Ovary (tissue), 9 donors: Measurements from ENCODE around the gene RABGAP1L. TPM values are rescaled to one million over a fixed set of nuclear protein-coding genes. Genes with fewer than 3 reads are reported as not detected.

ENCODE experiments used
- DNase-seq, 5 donors: peaks; one replicate each; pipeline ENCODE4 v3.0.0-alpha.2; 2019 to 2020
- H3K27ac ChIP-seq, 2 donors: fragments of 200-600 bp; one replicate each; pipeline versions ENCODE4 v1.5.1 to v1.8.0; 2019 to 2022
- H3K27me3 ChIP-seq: fragments of 200-600 bp; one replicate; pipeline ENCODE4 v1.8.0; 2022
- H3K36me3 ChIP-seq: fragments of 200-600 bp; sonication (generic); one replicate; pipeline ENCODE4 v1.5.1; 2019
- H3K4me1 ChIP-seq: one replicate; pipeline ENCODE4 v1.8.1; 2013; ENCODE audit warnings: mild to moderate bottlenecking, moderate library complexity; ENCODE audit not compliant: insufficient read depth
- H3K4me3 ChIP-seq: fragments of 200-600 bp; sonication (generic); one replicate; pipeline ENCODE4 v1.5.1; 2017
- H3K9me3 ChIP-seq, 2 donors: fragments of 200-600 bp in 1 of 2; sonication (generic) in 1 of 2; one replicate each; pipeline versions ENCODE4 v1.5.1 to v1.8.1; 2013 to 2019; ENCODE audit warnings: mild to moderate bottlenecking in 1 of 2, moderate library complexity in 1 of 2
- EP300 ChIP-seq: sonication (generic); formaldehyde crosslinking; IDR thresholded peaks from one replicate; pipeline ENCODE4 v1.6.1; 2017; ENCODE audit warnings: antibody characterized with exemption
- POLR2A ChIP-seq: fragments of 450-650 bp; IDR thresholded peaks from one replicate; pipeline ENCODE4 v1.6.1; 2017; ENCODE audit warnings: antibody characterized with exemption, mild to moderate bottlenecking, moderate library complexity
- WGBS, 3 donors: extraction: QIAGEN DNeasy Blood & Tissue Kit in 1 of 3; methylation state at CpG; one replicate each; pipeline versions ENCODE4 v1.1.5 to v1.1.7; 2013 to 2017; 5-methylcytosine and 5-hydroxymethylcytosine counted together
- intact Hi-C, 4 donors: fragments of 100-400 bp; cut with DNase I; formaldehyde crosslinking; loops; one replicate each; pipeline versions ENCODE4 v1.11.0 to v1.15.1; 2022 to 2023
- polyA plus RNA-seq, 2 donors: library from polyadenylated mRNA; stranded (reverse); fragments of 200-250 nt in 1 of 2; fragments of 350-450 nt in 1 of 2; fragmentation: Illumina TruSeq in 1 of 2; extraction: RNeasy Lipid Tissue Mini Kit (QIAGEN cat#74804) in 1 of 2; gene quantifications; one replicate each; pipeline ENCODE4 v1.2.3, GENCODE V29; 2013 to 2014
- total RNA-seq, 7 donors: library from RNA; depleted of rRNA in 2 of 7; stranded (reverse); fragments of >200 nt in 2 of 7; fragmentation: NEBNext Ultra II Directional in 3 of 7; extraction: Animal tissue kit (Norgen Biotek cat#: 25700) in 3 of 7; gene quantifications; one replicate each; pipeline versions ENCODE4 v1.1.0 to v1.2.4, GENCODE V29; 2016 to 2023
- TF ChIP-seq, protein P1 (sequence below), 3 donors: fragments of 450-650 bp in 2 of 3; fragments of 200-600 bp in 1 of 3; IDR thresholded peaks; one replicate each; pipeline versions ENCODE4 v1.5.1 to v1.8.0; 2016 to 2022; ENCODE audit warnings: antibody characterized with exemption in 3 of 3, mild to moderate bottlenecking in 1 of 3
- donor health status: DM: no; HTN: no; CAD: no; lungs with moderate emphysema.
- donor health status: DM: no; HTN: no; CAD: no.
- donor health status: Bipolar disorder and iron deficiency.
- donor health status: DM: yes; HTN: yes; CAD: no.
- donor health status: DM: no; HTN: no; CAD: no.
- donor health status: DM: yes; HTN: yes; CAD: no.

Gene RABGAP1L
- total and polyA plus RNA-seq, 9 donors: 17.1 to 56.5 (median 43.6) TPM

DNA sequence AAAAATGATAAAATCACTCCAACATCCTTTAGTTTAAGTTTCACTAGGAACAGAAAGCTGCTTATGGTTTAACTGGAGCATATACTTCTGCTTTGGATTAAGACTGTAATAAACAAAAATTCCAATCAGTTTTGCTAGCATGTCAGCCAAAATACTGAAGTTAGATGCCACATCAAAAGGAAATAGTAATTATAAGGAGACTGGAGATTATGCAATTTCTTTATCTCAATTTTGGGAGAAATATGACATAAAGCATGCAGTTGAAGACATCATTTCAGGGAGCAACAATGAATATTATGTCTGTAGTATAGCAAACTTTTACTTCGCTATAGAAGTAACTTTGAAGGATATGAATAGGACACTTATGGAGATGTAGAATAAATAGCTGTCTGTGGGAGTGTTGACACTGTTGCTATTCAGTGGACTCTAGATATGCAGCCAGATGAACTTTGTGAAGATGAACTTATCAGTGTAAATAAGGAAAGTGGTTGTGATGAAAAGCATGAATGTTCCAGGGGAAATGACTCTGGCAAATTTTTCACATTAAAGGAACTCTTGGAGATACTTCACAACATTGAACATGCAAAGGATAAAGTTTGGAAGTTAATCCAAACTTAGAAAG is 107.8 kb downstream of the RABGAP1L start:
- Histone ChIP-seq H3K4me3 (no peak overlapping the region), H3K4me1 (no peaks in the 10 kb centered on the region), H3K9me3 (no peaks in the 10 kb centered on the region), H3K36me3 (no peaks in the 10 kb centered on the region), H3K27me3 (no peaks in the 10 kb centered on the region), H3K27ac (no peak overlapping the region)
- 83 to 97% (median 97%) methylated on average over 1 of the region's 1 CpG for WGBS, 3 donors
- TF ChIP-seq, protein P1, sequence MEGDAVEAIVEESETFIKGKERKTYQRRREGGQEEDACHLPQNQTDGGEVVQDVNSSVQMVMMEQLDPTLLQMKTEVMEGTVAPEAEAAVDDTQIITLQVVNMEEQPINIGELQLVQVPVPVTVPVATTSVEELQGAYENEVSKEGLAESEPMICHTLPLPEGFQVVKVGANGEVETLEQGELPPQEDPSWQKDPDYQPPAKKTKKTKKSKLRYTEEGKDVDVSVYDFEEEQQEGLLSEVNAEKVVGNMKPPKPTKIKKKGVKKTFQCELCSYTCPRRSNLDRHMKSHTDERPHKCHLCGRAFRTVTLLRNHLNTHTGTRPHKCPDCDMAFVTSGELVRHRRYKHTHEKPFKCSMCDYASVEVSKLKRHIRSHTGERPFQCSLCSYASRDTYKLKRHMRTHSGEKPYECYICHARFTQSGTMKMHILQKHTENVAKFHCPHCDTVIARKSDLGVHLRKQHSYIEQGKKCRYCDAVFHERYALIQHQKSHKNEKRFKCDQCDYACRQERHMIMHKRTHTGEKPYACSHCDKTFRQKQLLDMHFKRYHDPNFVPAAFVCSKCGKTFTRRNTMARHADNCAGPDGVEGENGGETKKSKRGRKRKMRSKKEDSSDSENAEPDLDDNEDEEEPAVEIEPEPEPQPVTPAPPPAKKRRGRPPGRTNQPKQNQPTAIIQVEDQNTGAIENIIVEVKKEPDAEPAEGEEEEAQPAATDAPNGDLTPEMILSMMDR (IDR thresholded peaks at IDR 0.05): no peak
- intact Hi-C loops: loop anchor here in 1 of 4 donors (10.0 kb wide), 1 partner anchor 468 kb away; no protein-coding TSS in a partner anchor
- no peak for DNase-seq

DNA sequence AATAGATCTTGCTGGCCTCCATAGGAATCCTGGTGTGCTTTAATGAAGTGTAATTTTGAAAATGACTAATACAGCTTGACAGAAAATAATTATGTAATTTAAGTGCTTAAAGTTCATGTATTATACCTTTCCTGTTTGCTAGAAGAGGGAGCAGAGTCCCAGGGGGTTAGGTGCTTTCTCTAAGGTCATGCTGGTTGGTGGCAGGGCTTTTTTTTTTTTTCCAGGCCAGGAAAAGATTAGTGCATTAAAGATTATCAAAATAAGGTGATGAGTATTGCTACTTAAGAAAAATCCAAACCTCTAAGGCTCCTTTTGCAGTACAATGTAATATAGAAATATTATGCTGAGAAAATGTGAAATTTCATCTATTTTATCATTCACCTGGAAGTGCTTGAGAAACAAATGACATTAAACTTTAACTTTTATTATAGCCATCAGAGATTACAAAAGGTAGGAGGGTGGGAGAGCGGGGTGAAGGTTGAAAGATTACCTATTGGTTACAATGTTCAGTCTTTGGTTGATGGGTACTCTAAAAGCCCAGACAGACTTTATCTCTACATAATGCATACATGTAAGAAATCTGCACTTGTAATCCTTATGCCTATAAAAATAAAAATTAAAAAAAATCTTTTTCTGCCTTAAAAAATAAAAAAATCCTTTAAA is 110.8 kb downstream of the RABGAP1L start:
- intact Hi-C loops: loop anchor here in 1 of 4 donors (10.0 kb wide), 1 partner anchor 465 kb away; no protein-coding TSS in a partner anchor
- H3K4me1 ChIP-seq: no peaks in the 10 kb centered on the region
- no peaks in the 10 kb centered on the region for H3K9me3 ChIP-seq
- WGBS, 3 donors: 96 to 100% (median 98%) methylated on average over 1 of the region's 1 CpG
- TF ChIP-seq POLR2A (no peak), EP300 (no peak)
- TF ChIP-seq, protein P1 (IDR thresholded peaks at IDR 0.05): no peak
- no peaks in the 10 kb centered on the region for H3K27me3 ChIP-seq
- no peaks in the 10 kb centered on the region for H3K36me3 ChIP-seq
- no peak overlapping the region for H3K4me3 ChIP-seq
- no peak for DNase-seq
- no peak overlapping the region for H3K27ac ChIP-seq

DNA sequence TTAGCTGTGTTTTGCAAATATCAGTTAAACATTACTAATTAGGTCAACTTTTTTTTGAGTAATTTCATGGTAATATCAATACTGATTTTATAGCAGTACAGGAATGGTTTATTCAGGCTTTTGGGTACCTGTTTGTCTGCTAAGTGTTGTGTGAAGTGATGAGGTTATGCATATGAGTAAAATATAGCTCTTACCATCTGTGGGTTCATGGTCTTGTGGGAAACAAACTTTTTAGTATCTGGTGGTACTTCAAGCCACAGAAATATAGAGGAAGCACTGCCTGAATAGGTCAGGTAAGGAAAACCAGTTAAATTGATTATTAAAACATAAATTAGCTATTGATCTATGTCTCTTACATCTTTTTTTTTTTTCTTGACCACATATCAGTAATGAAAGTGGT is 113.9 kb downstream of the RABGAP1L start:
- intact Hi-C loops: no loop called here

DNA sequence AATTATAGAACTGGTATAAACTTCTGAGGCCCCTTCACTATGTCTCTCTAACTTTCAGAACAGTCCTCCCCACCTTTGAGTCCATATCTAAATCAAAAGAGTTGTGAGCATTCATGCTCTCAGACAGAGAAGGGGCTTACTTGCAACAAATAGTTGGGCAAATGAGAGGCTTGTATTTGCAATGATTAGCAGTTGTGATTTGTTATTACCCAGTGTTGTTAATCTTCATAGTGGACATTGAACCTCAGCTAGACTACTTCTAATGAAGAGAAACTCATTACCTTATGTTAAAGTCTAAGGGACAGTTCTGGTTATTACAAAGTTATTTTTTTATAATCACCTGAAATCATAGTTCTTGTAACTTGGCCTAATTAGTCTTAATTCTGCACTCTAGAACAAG is 114.5 kb downstream of the RABGAP1L start:
- intact Hi-C loops: no loop called here
- no peaks in the 10 kb centered on the region for H3K4me1 ChIP-seq
- TF ChIP-seq POLR2A (no peak), EP300 (no peak)
- TF ChIP-seq, protein P1 (IDR thresholded peaks at IDR 0.05): no peak

More for the DNA sequence above, 113.9 kb downstream of the RABGAP1L start:
- no peak for TF ChIP-seq POLR2A
- TF ChIP-seq, protein P1 (IDR thresholded peaks at IDR 0.05): no peak
- no peak for TF ChIP-seq EP300
- no peaks in the 10 kb centered on the region for H3K4me1 ChIP-seq
- no peak overlapping the region for H3K4me3 ChIP-seq
- no peaks in the 10 kb centered on the region for H3K36me3 ChIP-seq
- no peaks in the 10 kb centered on the region for H3K9me3 ChIP-seq
- no peaks in the 10 kb centered on the region for H3K27me3 ChIP-seq
- H3K27ac ChIP-seq: no peak overlapping the region
- DNase-seq: no peak

More for the DNA sequence above, 114.5 kb downstream of the RABGAP1L start:
- Histone ChIP-seq H3K9me3 (no peaks in the 10 kb centered on the region), H3K4me3 (no peak overlapping the region), H3K27ac (no peak overlapping the region), H3K27me3 (no peaks in the 10 kb centered on the region), H3K36me3 (no peaks in the 10 kb centered on the region)
- DNase-seq: no peak
